NB4 (cell line): Measurements from ENCODE around the gene VAT1L.
"Not testable (repeated sequence)": the region's sequence is repeated elsewhere in the genome, so short reads cannot be mapped to it uniquely, and the experiment has no call there.

Source experiments
- DNase-seq: peaks from one replicate; pipeline ENCODE4 v3.0.0; 2010; ENCODE audit warnings: low read depth
- H3K4me3 ChIP-seq: one replicate; pipeline ENCODE4 v1.5.1; 2011; ENCODE audit warnings: mild to moderate bottlenecking, low read depth, low read length, moderate library complexity
- CTCF ChIP-seq: IDR thresholded peaks from one replicate; pipeline ENCODE4 v1.5.1; 2012; ENCODE audit warnings: low read depth, low read length
- MAX ChIP-seq: IDR thresholded peaks from 2 replicates; pipeline ENCODE4 v1.6.1; 2011; ENCODE audit warnings: low read depth, low read length
- MYC ChIP-seq: IDR thresholded peaks from 2 replicates; pipeline ENCODE4 v1.6.1; 2011; ENCODE audit warnings: low read depth, low read length
- POLR2A ChIP-seq: IDR thresholded peaks from 2 replicates; pipeline ENCODE4 v1.6.1; 2011; ENCODE audit warnings: mild to moderate bottlenecking; ENCODE audit not compliant: insufficient read length; ENCODE audit errors: extremely low read depth

The VAT1L gene

DNA sequence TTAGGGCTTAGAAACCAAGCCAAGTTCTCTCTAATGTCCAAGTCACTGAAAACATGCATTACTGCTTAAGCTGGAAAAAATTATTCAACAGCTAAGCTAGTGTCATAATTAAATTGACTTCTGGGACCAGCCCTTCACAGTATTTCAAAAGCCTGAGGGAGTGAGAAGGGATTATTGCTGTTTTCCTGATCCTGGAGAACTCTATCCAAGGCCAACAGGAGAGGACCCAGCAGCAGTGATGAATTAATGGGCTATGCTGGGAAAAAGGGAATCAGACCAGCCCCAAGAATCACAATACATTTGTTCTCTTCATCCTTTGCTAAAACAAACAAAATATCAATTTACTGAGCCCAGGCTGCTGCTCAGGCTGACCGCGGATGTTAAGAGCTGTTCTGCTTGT, 199.4 kb downstream of the VAT1L start:
- DNase-seq: no peak
- no peak overlapping the region for H3K4me3 ChIP-seq
- TF ChIP-seq POLR2A: no peak
- no peak for TF ChIP-seq CTCF
- no peak for TF ChIP-seq MYC
- no peak for TF ChIP-seq MAX

GRCh38 chr16:77989846-77990245, 201.5 kb downstream of the VAT1L start:
- no peak for DNase-seq
- TF ChIP-seq CTCF: no peak
- TF ChIP-seq MAX: no peak
- no peak for TF ChIP-seq POLR2A

DNA sequence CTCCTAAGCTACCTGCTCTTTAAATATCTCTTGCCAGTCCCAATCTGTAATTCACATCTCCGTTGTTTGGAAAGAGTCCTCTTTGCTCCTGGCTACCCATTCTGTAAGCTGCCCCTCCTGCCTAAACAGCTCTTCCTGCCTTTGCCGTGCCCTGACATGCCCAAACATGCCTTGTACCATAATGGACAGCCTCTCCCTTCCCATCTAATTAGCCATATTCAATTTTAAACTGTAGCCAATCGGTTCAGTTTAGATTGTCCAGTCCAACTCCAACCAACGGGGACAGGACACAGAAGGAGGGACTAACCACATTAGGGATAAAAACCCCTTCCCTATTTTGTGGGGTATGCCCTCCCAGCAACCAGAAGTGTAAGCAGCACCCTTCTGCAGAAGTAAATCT, 203.3 kb downstream of the VAT1L start:
- H3K4me3 ChIP-seq: no peak overlapping the region
- no peak for DNase-seq
- no peak for TF ChIP-seq MAX
- no peak for TF ChIP-seq CTCF
- no peak for TF ChIP-seq MYC
- no peak for TF ChIP-seq POLR2A

More at GRCh38 chr16:77989846-77990245, 201.5 kb downstream of the VAT1L start:
- no peak overlapping the region for H3K4me3 ChIP-seq

GRCh38 chr16:77992381-77992780, 204.0 kb downstream of the VAT1L start:
- H3K4me3 ChIP-seq, DNase-seq: not testable (repeated sequence)

DNA sequence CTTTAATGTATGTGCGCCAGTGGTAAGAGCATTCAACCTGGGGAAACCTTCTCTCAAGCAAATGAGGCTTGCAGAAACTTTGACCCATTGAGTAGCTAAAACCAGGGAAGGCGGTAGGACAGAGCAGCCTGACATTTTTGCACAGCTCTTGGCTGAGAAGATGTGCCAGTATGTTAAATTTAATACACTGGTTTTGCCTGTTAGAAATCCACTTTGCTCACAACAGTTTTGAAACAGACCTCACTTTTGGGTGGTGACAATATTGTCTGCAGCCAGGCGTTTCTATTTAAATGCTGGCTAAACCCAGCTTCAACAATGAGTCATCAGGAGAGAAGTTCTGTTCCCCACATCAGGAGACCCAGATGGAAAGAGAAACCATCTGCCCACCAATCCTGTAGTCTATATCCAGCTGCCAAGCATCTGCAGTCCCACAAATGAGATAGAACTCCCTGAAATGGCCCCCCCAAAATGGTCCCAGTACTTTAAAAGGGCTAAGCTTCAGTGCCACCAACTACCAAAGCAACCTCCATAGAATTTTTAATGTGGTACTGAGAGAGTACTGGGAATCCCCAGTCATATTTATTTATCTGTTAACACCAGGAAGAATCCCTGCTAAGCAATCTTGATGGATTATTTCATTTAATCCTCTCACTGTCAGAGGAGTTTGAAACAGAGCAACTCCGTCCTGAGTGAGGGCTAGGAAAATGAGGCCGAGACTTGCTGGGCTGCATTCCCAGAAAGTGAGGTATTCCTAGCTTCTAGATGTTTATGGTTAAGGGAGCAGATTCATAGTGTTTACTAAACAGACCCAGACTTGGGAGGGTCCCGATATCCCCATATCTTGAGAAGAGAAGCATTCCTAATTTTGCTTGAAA, 205.0 kb downstream of the VAT1L start:
- DNase-seq: no peak
- no peak for TF ChIP-seq MAX
- TF ChIP-seq POLR2A: no peak
- no peak for TF ChIP-seq CTCF
- no peak for TF ChIP-seq MYC
- H3K4me3 ChIP-seq: no peak overlapping the region

DNA sequence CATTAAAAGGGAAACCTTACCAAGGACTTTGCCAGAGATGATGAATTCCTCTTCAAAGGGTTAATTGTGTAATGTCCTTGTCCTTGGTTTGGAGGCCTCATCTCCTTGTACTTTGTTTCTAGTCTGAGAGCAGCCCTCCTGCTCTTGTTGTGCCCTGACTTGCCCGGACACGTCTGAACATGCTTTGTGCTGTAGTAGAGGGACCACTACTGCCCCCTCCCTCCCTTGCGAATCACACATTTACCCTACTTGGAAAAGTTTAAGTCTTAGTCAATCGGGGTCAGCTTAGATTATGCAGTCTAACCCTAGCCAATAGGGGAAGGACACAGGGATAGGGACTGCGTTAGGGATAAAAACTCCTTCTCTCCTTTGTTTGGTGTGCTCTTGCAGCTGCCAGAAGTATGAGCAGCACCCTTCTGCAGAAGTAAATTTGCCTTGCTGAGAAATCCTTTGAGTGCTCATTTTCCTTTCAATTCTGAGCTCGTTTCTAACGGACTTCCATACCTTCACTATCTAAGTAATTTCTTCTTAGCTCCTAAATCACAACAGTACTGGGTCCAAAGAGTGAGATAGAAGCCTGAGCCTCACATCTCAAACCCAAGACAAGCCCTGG, 207.6 kb downstream of the VAT1L start:
- TF ChIP-seq CTCF (no peak), MYC (no peak), POLR2A (no peak), MAX (no peak)
- DNase-seq: no peak
- H3K4me3 ChIP-seq: no peak overlapping the region
